HG02759 (cell line): Measurements from ENCODE around the gene PLXNC1.

Experiments
- ATAC-seq: cut with Tn5 transposase; IDR thresholded peaks from one replicate; pipeline ENCODE4 v1.9.1; 2021; ENCODE audit warnings: mild to moderate bottlenecking, moderate library complexity; ENCODE audit not compliant: unreplicated experiment

The PLXNC1 gene

GRCh38 chr12:94202245-94203180, 54.1 kb downstream of the PLXNC1 start:
- ATAC-seq = no peak

- ATAC-seq = no peak
Observed at GRCh38 chr12:94203181-94203546, 54.8 kb downstream of the PLXNC1 start.

GRCh38 chr12:94203796-94204195, 55.4 kb downstream of the PLXNC1 start:
- no peak for ATAC-seq

- peak; percentile 30 for ATAC-seq
Observed at GRCh38 chr12:94204499-94205247, 56.3 kb downstream of the PLXNC1 start.

GRCh38 chr12:94205822-94206221, 57.4 kb downstream of the PLXNC1 start:
- ATAC-seq = no peak

- no peak for ATAC-seq
Observed at GRCh38 chr12:94206886-94207285, 58.5 kb downstream of the PLXNC1 start.

- ATAC-seq = no peak
Observed at GRCh38 chr12:94207467-94207848, 59.1 kb downstream of the PLXNC1 start.

- ATAC-seq = peak; percentile 81
Observed at GRCh38 chr12:94207849-94208621, 59.7 kb downstream of the PLXNC1 start.

GRCh38 chr12:94208622-94208966, 60.2 kb downstream of the PLXNC1 start:
- ATAC-seq = peak; percentile 40

GRCh38 chr12:94209240-94209639, 60.9 kb downstream of the PLXNC1 start:
- ATAC-seq = no peak

- no peak for ATAC-seq
Observed at GRCh38 chr12:94211021-94211420, 62.6 kb downstream of the PLXNC1 start.

GRCh38 chr12:94218233-94218632, 69.9 kb downstream of the PLXNC1 start:
- ATAC-seq = no peak

GRCh38 chr12:94219622-94220302, 71.4 kb downstream of the PLXNC1 start:
- ATAC-seq = no peak

GRCh38 chr12:94220804-94221203, 72.4 kb downstream of the PLXNC1 start:
- ATAC-seq = no peak

- peak; percentile 47 for ATAC-seq
Observed at GRCh38 chr12:94222351-94223084, 74.1 kb downstream of the PLXNC1 start.

- no peak for ATAC-seq
Observed at GRCh38 chr12:94223842-94224241, 75.5 kb downstream of the PLXNC1 start.

- no peak for ATAC-seq
Observed at GRCh38 chr12:94225506-94225905, 77.1 kb downstream of the PLXNC1 start.

GRCh38 chr12:94225947-94226630, 77.7 kb downstream of the PLXNC1 start:
- ATAC-seq = no peak

GRCh38 chr12:94227066-94227465, 78.7 kb downstream of the PLXNC1 start:
- ATAC-seq = no peak
